ENCODE measurements around the gene GLG1. TPM values are rescaled to one million over a fixed set of nuclear protein-coding genes. Genes with fewer than 3 reads are reported as not detected.

The GLG1 gene
- total RNA-seq, 1 donor from 2014 or later = 153 TPM

DNA sequence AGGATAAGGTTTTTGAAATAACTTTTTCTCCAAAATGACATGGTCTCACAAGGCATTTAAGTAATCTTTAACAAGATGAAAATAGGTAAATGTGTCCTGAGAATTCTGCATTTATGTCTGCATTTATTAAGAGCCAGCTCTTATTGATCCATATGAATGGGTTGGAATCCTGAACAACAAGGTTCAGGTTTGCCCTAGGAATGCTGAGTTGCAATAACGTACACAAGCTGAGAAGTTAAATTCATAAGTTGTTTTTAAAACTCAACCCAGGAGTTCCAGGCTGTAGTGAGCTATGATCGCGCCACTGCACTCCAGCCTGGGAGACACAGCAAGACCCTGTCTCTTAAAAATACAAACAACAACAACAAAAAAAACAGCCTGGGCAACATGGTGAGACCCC lies 28.1 kb downstream of the GLG1 start:
- FAIRE-seq = no peak

DNA sequence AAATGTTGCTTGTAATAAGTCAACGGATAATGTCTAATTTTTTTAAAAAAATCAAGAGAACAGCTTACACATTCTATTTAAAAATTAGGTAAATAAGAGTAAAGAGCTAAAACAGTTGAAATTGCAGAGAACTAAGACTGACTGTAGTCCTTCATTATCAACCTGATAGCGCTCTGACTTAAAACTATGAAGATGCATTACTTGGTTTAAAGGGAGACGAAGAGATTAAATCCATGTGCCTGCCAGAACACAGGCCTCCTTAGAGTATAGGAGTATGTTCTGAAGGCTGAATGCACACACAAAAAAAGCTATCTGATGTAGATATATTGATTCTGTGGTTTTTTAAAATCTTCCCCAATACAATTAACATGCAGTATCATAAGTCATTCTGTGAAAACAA lies 28.5 kb downstream of the GLG1 start:
- Histone ChIP-seq H3K4me3 (ENCODE audit: insufficient read depth, low read depth, low read length) (no peak overlapping the region), H3K36me3 (ENCODE audit: insufficient read depth, low read length) (peaks cover 3% of the 10 kb centered on the region), H3K9me3 (ENCODE audit: insufficient read depth, low read depth, low read length) (no peaks in the 10 kb centered on the region), H3K9ac (ENCODE audit: low read length) (no peak overlapping the region), H3K27me3 (ENCODE audit: insufficient read depth, low read length) (no peaks in the 10 kb centered on the region), H4K20me1 (ENCODE audit: insufficient read depth, low read length) (peaks cover 95% of the 10 kb centered on the region), H3K4me2 (ENCODE audit: low read length) (peak overlapping the region; percentile 30), H3K27ac (ENCODE audit: low read depth, low read length) (no peak overlapping the region), H3K79me2 (ENCODE audit: insufficient read depth, low read length) (peaks cover 92% of the 10 kb centered on the region), H3K4me1 (ENCODE audit: insufficient read depth, low read length) (peaks cover 11% of the 10 kb centered on the region), H2AFZ (ENCODE audit: low read depth, low read length) (no peak overlapping the region)
- peaks cover 31% of the 10 kb centered on the region for H3K4me1 Mint-ChIP-seq (ENCODE audit: low read depth, unreplicated experiment)
- H3K27ac Mint-ChIP-seq (ENCODE audit: unreplicated experiment) = peak overlapping the region; percentile 9
- FAIRE-seq (no peak), DNase-seq (ENCODE audit: low read depth) (no peak)
- no peaks in the 10 kb centered on the region for H3K27me3 Mint-ChIP-seq (ENCODE audit: low read depth, unreplicated experiment)
- H3K4me3 Mint-ChIP-seq (ENCODE audit: unreplicated experiment) = no peak overlapping the region
- H3K36me3 Mint-ChIP-seq (ENCODE audit: low read depth, unreplicated experiment) = no peaks in the 10 kb centered on the region
- TF ChIP-seq EZH2 (IDR thresholded peaks at IDR 0.05; ENCODE audit: insufficient read depth, low read length) = no peak
- TF ChIP-seq, protein P1, sequence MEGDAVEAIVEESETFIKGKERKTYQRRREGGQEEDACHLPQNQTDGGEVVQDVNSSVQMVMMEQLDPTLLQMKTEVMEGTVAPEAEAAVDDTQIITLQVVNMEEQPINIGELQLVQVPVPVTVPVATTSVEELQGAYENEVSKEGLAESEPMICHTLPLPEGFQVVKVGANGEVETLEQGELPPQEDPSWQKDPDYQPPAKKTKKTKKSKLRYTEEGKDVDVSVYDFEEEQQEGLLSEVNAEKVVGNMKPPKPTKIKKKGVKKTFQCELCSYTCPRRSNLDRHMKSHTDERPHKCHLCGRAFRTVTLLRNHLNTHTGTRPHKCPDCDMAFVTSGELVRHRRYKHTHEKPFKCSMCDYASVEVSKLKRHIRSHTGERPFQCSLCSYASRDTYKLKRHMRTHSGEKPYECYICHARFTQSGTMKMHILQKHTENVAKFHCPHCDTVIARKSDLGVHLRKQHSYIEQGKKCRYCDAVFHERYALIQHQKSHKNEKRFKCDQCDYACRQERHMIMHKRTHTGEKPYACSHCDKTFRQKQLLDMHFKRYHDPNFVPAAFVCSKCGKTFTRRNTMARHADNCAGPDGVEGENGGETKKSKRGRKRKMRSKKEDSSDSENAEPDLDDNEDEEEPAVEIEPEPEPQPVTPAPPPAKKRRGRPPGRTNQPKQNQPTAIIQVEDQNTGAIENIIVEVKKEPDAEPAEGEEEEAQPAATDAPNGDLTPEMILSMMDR (IDR thresholded peaks at IDR 0.05; ENCODE audit: insufficient read depth, low read depth, low read length) = no peak
- H3K9me3 Mint-ChIP-seq (ENCODE audit: unreplicated experiment) = no peaks in the 10 kb centered on the region

More for the DNA sequence above, 28.1 kb downstream of the GLG1 start:
- Mint-ChIP-seq H3K27ac (ENCODE audit: unreplicated experiment) (peak overlapping the region; percentile 26), H3K4me3 (ENCODE audit: unreplicated experiment) (no peak overlapping the region), H3K9me3 (ENCODE audit: unreplicated experiment) (no peaks in the 10 kb centered on the region), H3K27me3 (ENCODE audit: low read depth, unreplicated experiment) (no peaks in the 10 kb centered on the region), H3K36me3 (ENCODE audit: low read depth, unreplicated experiment) (no peaks in the 10 kb centered on the region), H3K4me1 (ENCODE audit: low read depth, unreplicated experiment) (peaks cover 34% of the 10 kb centered on the region)
- H3K9me3 ChIP-seq (ENCODE audit: insufficient read depth, low read depth, low read length) = no peaks in the 10 kb centered on the region
- no peaks in the 10 kb centered on the region for H3K27me3 ChIP-seq (ENCODE audit: insufficient read depth, low read length)
- peak overlapping the region; percentile 30 for H3K4me2 ChIP-seq (ENCODE audit: low read length)
- no peak overlapping the region for H3K27ac ChIP-seq (ENCODE audit: low read depth, low read length)
- peaks cover 92% of the 10 kb centered on the region for H3K79me2 ChIP-seq (ENCODE audit: insufficient read depth, low read length)
- H4K20me1 ChIP-seq (ENCODE audit: insufficient read depth, low read length) = peaks cover 95% of the 10 kb centered on the region
- TF ChIP-seq EZH2 (IDR thresholded peaks at IDR 0.05; ENCODE audit: insufficient read depth, low read length) = no peak
- TF ChIP-seq, protein P1 (IDR thresholded peaks at IDR 0.05; ENCODE audit: insufficient read depth, low read depth, low read length) = no peak
- H3K9ac ChIP-seq (ENCODE audit: low read length) = no peak overlapping the region
- H2AFZ ChIP-seq (ENCODE audit: low read depth, low read length) = no peak overlapping the region
- DNase-seq (ENCODE audit: low read depth) = no peak
- peaks cover 11% of the 10 kb centered on the region for H3K4me1 ChIP-seq (ENCODE audit: insufficient read depth, low read length)
- peaks cover 3% of the 10 kb centered on the region for H3K36me3 ChIP-seq (ENCODE audit: insufficient read depth, low read length)
- no peak overlapping the region for H3K4me3 ChIP-seq (ENCODE audit: insufficient read depth, low read depth, low read length)

DNA sequence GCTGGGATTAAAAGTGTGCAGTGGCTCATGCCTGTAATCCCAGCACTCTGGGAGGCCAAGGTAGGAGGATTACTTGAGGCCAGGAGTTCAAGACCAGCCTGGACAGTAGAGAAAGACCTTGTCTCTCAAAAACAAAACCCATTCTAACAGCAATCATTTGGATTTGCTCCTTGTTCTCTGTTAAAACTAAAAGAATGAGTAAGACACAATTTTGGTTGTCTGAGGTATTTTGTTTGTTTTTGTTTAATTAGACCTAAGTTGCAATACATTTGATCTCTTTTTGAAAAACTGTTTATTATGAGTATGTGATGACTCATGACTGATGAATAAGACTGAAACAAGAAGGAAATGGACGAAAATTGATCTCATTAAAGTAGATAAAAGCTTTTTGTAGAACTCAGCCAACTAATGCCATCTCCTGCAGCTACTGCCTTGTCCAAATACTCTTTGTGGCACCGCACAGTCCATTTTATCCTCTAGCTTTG lies 29.0 kb downstream of the GLG1 start:
- Histone ChIP-seq H3K27me3 (ENCODE audit: insufficient read depth, low read length) (no peaks in the 10 kb centered on the region), H3K79me2 (ENCODE audit: insufficient read depth, low read length) (peaks cover 92% of the 10 kb centered on the region), H3K4me1 (ENCODE audit: insufficient read depth, low read length) (peaks cover 11% of the 10 kb centered on the region), H2AFZ (ENCODE audit: low read depth, low read length) (no peak overlapping the region), H3K4me2 (ENCODE audit: low read length) (peak overlapping the region; percentile 30), H3K9ac (ENCODE audit: low read length) (no peak overlapping the region), H3K27ac (ENCODE audit: low read depth, low read length) (peak overlapping the region; percentile 29), H3K9me3 (ENCODE audit: insufficient read depth, low read depth, low read length) (no peaks in the 10 kb centered on the region), H3K36me3 (ENCODE audit: insufficient read depth, low read length) (peaks cover 3% of the 10 kb centered on the region), H3K4me3 (ENCODE audit: insufficient read depth, low read depth, low read length) (no peak overlapping the region), H4K20me1 (ENCODE audit: insufficient read depth, low read length) (peaks cover 95% of the 10 kb centered on the region)
- H3K36me3 Mint-ChIP-seq (ENCODE audit: low read depth, unreplicated experiment) = no peaks in the 10 kb centered on the region
- no peak overlapping the region for H3K4me3 Mint-ChIP-seq (ENCODE audit: unreplicated experiment)
- FAIRE-seq = peak; percentile 23
- TF ChIP-seq, protein P1 (IDR thresholded peaks at IDR 0.05; ENCODE audit: insufficient read depth, low read depth, low read length) = no peak
- TF ChIP-seq EZH2 (IDR thresholded peaks at IDR 0.05; ENCODE audit: insufficient read depth, low read length) = no peak
- no peaks in the 10 kb centered on the region for H3K9me3 Mint-ChIP-seq (ENCODE audit: unreplicated experiment)
- no peaks in the 10 kb centered on the region for H3K27me3 Mint-ChIP-seq (ENCODE audit: low read depth, unreplicated experiment)
- H3K4me1 Mint-ChIP-seq (ENCODE audit: low read depth, unreplicated experiment) = peaks cover 29% of the 10 kb centered on the region
- H3K27ac Mint-ChIP-seq (ENCODE audit: unreplicated experiment) = no peak overlapping the region
- DNase-seq (ENCODE audit: low read depth) = peak; percentile 68
